HCEC 1CT (cell line): ENCODE measurements around the gene CHCHD6.

ENCODE experiments used
- DNase-seq: peaks from one replicate; pipeline ENCODE4 v3.0.0-alpha.2; 2017

The CHCHD6 gene

DNA sequence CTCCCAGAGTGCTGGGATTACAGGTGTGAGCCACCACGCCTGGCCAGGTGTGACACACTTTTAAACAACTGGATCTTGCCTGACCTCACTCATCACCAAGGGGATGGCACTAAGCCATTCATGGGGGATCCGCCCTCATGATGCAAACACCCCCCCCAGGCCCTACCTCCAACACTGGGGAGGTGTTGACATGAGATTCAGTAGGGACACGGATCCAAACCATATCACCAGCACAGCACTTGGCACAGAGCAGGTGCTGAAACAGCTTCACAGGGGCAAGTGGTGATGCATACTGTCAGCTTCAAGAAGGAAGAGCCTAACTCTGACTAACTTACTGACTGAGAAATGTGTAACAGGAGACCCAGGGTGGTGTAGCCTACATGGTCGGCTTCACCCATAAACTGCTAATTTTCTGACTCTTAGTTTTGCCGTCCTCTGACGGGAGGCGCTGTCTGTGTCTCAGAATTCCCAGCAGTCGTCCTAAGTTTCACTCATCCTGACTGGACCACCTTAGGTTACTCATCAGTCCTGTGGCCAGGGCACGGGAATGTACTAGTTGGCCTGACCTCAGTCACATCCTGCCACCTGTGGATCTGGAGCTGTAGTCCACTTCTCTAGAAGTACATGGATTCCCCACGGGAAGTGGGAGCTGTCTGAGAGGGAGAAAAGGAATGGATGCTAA, 197.0 kb downstream of the CHCHD6 start:
- no peak for DNase-seq

- no peak for DNase-seq
These were observed 197.6 kb downstream of the CHCHD6 start for GRCh38 chr3:126901631-126902030.

- DNase-seq, result no peak
These were observed 199.5 kb downstream of the CHCHD6 start for GRCh38 chr3:126903521-126903920.

DNA sequence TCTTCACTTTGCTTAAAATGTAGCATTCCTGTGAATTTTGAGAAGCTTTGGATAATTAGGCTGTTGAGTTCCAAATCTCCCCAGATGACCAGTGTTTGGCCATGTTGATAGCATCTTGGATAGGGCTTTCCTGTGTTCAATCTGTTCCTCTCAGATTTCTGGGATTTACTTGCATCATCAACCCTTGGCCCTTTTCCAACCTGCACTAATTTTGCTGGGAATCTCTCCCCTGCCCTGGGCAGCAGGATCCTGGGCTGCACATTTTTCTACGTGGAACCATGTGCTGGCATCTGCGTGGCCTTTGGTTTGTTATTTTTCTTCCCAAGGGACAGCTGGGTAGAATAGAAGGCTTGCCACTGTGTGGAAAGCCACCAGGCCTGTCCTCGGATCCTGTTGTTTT, 203.5 kb downstream of the CHCHD6 start:
- DNase-seq, result no peak

DNA sequence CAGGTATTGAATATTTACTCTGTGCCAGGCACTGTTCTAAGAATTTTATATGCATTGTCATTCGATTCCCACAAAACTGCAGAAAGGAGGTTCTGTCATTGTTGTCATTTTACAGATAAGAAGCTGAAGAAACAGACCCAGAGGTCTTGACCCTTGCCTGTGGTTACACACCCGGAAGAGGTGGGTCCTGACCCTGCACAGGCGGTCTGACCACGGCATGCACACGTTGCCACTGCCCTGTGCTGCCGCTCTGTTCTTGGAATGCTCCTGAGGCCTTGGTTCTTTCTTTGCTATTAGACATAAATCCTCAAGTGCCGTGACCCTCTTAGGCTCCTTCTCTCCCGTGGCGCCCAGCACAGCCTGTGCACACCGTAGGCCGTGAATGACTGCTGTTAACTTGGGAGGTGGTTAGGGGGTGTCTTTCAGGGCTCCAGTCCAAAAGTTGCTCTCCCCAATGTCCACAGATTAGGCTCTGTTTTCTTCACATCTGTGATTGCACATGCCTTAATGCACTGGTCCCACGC, 204.8 kb downstream of the CHCHD6 start:
- DNase-seq, result no peak

GRCh38 chr3:126910231-126910630, 206.2 kb downstream of the CHCHD6 start:
- DNase-seq, result no peak

GRCh38 chr3:126911162-126912026, 207.4 kb downstream of the CHCHD6 start:
- peak; percentile 86 for DNase-seq

DNA sequence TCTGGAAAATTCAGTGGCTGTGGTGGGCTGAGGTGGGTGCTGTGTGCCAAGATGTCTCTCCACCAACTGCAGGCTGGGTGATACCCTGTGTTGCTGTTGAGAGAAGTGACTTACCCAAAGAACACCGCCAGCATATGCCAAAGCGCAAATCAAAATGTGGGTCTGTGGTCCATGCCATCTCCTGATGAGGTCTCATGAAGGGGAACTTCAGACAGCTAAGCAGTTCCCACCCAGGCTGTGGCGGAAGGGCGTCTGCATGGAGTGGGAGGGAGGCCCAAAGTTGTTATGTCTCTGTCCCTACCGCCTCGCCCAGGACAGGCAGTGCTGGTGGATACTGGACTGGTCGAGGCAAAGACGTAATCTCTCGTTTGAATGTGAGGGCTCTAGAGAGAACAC, 208.0 kb downstream of the CHCHD6 start:
- DNase-seq, result no peak

DNA sequence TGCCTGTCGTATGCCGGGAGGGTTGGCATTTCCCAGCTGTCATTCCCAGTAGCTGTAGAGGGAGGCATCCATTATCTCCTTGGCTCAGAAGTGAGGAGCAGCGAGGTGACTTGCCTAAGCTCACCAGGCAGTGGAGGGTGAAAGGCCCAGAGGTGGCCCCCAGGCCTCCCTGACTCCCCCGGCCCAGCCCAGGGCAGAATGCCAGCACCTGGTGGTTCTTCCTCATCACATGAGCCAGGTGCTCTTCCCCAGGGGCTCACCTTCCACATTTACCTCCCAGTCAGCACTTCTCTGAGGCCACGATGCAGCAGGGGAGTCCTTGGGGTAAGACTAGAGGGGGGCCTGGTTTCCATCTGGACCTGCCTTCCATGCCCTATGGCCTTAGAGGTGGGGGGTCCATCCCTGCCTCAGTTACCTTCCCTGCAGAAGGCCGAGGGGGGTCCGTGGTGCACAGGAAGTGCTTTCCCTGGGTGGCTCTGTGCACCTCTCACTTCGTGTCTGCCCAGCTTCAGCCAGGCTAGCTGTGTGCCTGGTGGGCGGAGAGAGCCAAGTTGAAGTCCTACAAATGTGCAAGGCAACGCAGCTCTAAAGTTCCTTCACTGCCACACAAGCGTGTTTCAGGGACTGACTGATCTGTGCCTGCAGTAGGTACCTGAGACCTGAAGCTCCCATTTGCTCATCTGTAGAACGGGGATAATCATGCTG, 208.6 kb downstream of the CHCHD6 start:
- DNase-seq, result no peak

DNA sequence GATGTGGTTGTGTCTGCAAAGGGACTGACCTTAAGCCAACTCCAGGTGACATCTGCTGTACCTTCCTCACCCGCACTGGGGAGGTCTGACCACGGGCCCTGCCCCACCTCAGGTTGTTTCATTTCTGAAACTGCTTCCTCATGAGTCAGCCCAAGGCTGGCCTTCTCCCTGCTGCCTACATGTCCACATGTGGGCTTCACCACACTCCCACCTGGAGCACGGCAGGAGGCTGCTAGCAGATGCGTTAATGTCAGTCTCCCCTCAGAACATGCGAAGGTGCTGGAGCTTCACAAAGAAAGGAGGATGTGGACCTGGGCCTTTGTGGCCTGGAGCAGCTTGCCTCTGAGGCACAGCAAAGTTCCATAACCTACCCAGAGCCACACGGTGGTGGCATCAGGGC, 209.5 kb downstream of the CHCHD6 start:
- no peak for DNase-seq

DNA sequence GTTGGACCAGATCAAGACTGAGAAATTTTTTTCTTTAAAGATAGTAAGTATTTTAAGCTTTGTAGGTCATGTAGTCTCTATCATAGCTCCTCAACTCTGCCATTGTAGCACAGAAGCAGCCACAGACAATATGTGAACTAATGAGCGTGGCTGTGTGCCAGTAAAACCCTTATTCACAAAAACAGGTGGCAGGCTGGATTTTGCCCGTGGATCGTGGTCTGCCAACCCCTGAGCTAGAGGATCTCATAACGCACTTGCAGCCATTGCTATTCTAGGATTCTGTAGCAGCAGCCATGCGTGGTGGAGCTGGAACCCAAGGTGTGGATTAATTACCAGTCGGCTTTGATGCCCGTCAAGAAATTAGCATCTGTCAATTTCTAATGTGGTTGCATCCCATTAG, 210.2 kb downstream of the CHCHD6 start:
- no peak for DNase-seq

GRCh38 chr3:126915015-126915414, 211.0 kb downstream of the CHCHD6 start:
- DNase-seq, result no peak

DNA sequence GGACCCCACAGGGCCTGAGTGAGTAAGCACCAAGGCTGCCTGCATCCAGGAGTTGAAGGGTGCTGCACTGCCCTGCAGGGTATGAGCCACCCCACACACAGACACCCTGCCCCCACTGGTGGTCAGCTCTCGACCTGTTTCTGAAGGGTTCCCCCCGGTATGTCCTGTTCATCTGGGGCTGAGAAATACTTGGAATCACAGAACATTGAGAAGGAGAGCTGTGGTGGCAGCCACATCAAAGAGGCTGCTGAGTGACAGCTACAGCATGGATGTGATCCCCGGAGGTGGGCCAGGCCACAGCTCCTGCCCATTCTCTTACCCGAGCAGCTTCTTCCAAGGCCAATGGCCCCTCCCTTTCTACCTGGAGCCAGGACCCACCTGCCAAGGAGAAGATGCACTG, 212.5 kb downstream of the CHCHD6 start:
- no peak for DNase-seq

DNA sequence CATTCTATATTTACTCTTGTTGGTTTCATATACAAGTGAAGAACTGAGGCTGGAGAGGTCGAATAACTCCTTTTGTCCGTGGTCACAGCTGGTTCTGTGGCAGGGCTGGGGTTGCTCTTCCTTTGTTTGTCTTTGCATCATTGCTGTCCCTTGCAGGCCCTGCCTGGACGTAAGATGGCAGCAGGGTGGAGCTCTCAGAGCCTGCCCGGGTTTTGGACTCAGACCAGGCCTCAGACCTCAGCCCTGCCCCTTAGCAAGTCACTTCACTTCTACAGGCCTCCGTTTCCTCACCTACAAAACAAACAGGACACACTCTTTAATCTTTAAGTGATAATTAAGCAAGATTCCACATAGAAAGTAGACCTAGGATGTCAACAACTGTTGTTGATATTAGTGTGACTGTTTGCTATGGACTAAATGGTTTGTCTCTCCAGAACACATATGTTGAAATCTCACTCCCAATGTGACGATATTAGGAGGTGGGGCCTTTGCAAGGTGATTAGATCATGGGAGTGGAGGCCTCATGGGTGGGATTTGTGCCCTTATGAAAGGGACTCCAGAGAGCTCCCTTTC, 213.3 kb downstream of the CHCHD6 start:
- DNase-seq, result no peak

DNA sequence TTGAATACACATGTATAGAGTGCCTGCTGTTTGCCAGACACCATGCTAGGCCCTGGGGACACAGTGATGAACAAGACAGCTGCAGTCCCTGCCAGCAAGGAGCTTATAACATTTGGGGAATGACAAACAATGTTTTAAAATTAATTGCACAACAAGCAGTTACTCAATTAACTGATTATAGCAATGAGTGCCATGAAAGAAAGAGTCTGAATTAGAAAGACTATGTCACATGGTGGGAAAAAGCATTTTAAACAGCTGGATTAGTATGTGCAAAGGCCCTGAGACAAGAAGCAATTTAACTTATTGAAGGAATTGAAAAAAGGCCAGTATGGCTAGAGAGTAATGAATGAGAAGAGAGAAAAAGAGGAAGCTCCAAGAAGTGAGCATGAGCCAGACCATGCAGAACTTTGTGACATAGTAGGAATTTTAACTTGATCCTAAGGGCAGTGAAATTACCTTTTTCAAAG, 214.3 kb downstream of the CHCHD6 start:
- no peak for DNase-seq

GRCh38 chr3:126921085-126921824, 217.2 kb downstream of the CHCHD6 start:
- no peak for DNase-seq

DNA sequence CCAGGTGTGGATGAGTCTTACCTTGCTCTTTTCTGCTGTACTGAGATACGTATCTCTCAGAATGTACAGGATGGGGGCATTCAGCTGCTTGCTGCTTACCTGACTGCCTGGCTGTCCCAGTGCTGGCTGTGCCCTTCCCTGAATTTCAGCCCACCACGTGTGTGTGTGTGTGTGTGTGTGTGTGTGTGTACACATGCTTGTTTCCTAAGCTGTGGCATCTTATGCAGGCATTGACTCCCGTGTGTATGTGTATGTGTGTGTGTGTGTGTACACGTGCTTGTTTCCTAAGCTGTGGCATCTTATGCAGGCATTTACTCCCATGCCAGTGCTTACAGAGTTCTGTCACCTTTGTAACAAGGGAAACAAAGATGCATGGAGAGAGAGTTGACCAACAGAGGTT, 218.4 kb downstream of the CHCHD6 start:
- no peak for DNase-seq

DNA sequence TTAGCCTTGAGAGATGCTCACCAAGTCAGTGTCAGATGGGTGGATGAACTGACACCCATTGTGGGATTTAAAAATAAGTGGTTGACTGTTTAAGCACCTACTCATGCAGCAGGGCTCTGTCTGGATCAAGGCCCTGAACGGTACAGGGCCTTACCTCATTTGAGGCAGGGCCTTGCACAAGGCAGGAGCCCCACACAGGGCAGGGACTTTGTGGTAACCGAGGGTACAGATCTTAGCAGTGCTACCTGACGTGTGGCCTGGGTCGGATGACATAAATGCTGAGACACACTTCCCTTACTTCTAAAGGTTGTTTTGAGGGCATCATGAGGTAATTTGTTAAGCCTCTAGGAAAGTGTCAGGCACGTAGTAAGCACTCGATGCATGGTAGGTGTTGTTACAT, 219.4 kb downstream of the CHCHD6 start:
- DNase-seq, result no peak

- no peak for DNase-seq
These were observed 219.9 kb downstream of the CHCHD6 start for GRCh38 chr3:126923895-126924294.

GRCh38 chr3:126924458-126924857, 220.4 kb downstream of the CHCHD6 start:
- no peak for DNase-seq

GRCh38 chr3:126925411-126926171, 221.6 kb downstream of the CHCHD6 start:
- DNase-seq, result no peak
